Astrocyte (in vitro differentiated cells and primary cell): ENCODE results near the gene SMARCC2. TPM values are rescaled to one million over a fixed set of nuclear protein-coding genes. Genes with fewer than 3 reads are reported as not detected.

Source experiments
- DNase-seq: peaks from one replicate; pipeline ENCODE4 v3.0.0-alpha.2; 2010; ENCODE audit warnings: low read depth
- FAIRE-seq: peaks from 2 replicates; lab custom pipeline; 2011; peaks lifted over from hg19 to GRCh38; lab: Jason Lieb, UNC
- H2AFZ ChIP-seq: 2 replicates; pipeline ENCODE4 v1.6.0; 2012; ENCODE audit warnings: low read depth, low read length, inconsistent platforms
- H3K27ac ChIP-seq: 2 replicates; pipeline ENCODE4 v1.5.1; 2011; ENCODE audit warnings: low read depth, low read length, inconsistent platforms
- H3K27me3 ChIP-seq: 2 replicates; pipeline ENCODE4 v1.6.0; 2011; ENCODE audit warnings: low read length, inconsistent platforms; ENCODE audit not compliant: insufficient read depth
- H3K36me3 ChIP-seq: 2 replicates; pipeline ENCODE4 v1.5.1; 2011; ENCODE audit warnings: low read length, inconsistent platforms; ENCODE audit not compliant: insufficient read depth
- H3K4me1 ChIP-seq: 2 replicates; pipeline ENCODE4 v1.5.1; 2011; ENCODE audit warnings: low read length, inconsistent platforms; ENCODE audit not compliant: insufficient read depth
- H3K4me2 ChIP-seq: 2 replicates; pipeline ENCODE4 v1.6.0; 2012; ENCODE audit warnings: low read length, inconsistent platforms
- H3K4me3 ChIP-seq: 2 replicates; pipeline ENCODE4 v1.5.1; 2011; ENCODE audit warnings: low read depth, mild to moderate bottlenecking, low read length, inconsistent platforms; ENCODE audit not compliant: insufficient read depth
- H3K79me2 ChIP-seq: 2 replicates; pipeline ENCODE4 v1.6.0; 2012; ENCODE audit warnings: mild to moderate bottlenecking, low read length, inconsistent platforms; ENCODE audit not compliant: insufficient read depth
- H3K9ac ChIP-seq: 2 replicates; pipeline ENCODE4 v1.6.0; 2012; ENCODE audit warnings: mild to moderate bottlenecking, low read length, inconsistent platforms
- H3K9me3 ChIP-seq: 2 replicates; pipeline ENCODE4 v1.5.1; 2012; ENCODE audit warnings: low read depth, mild to moderate bottlenecking, low read length, inconsistent platforms; ENCODE audit not compliant: insufficient read depth
- H4K20me1 ChIP-seq: 2 replicates; pipeline ENCODE4 v1.6.0; 2012; ENCODE audit warnings: low read length, inconsistent platforms; ENCODE audit not compliant: insufficient read depth
- H3K27ac Mint-ChIP-seq: one replicate; pipeline ENCODE4 v1.8.0; 2021; ENCODE audit warnings: mild to moderate bottlenecking, mixed read lengths; ENCODE audit not compliant: unreplicated experiment
- H3K27me3 Mint-ChIP-seq: one replicate; pipeline ENCODE4 v1.8.0; 2021; ENCODE audit warnings: low read depth, mixed read lengths; ENCODE audit not compliant: unreplicated experiment
- H3K36me3 Mint-ChIP-seq: one replicate; pipeline ENCODE4 v1.8.0; 2021; ENCODE audit warnings: low read depth, mixed read lengths; ENCODE audit not compliant: unreplicated experiment
- H3K4me1 Mint-ChIP-seq: one replicate; pipeline ENCODE4 v1.8.0; 2021; ENCODE audit warnings: low read depth, mixed read lengths; ENCODE audit not compliant: unreplicated experiment
- H3K4me3 Mint-ChIP-seq: one replicate; pipeline ENCODE4 v1.8.0; 2021; ENCODE audit warnings: mild to moderate bottlenecking, moderate library complexity, mixed read lengths; ENCODE audit not compliant: unreplicated experiment
- H3K9me3 Mint-ChIP-seq: one replicate; pipeline ENCODE4 v1.8.0; 2021; ENCODE audit warnings: mild to moderate bottlenecking, mixed read lengths; ENCODE audit not compliant: unreplicated experiment
- CTCF ChIP-seq: IDR thresholded peaks from 2 replicates; pipeline ENCODE4 v1.5.1; 2011; ENCODE audit warnings: low read depth, mild to moderate bottlenecking, inconsistent platforms, low read length, moderate library complexity; ENCODE audit not compliant: insufficient read depth
- EZH2 ChIP-seq: IDR thresholded peaks from 2 replicates; pipeline ENCODE4 v1.6.1; 2012; ENCODE audit warnings: mild to moderate bottlenecking, low read length, inconsistent platforms; ENCODE audit not compliant: insufficient read depth
- total RNA-seq: library from RNA; stranded (reverse); gene quantifications from 2 replicates; pipeline ENCODE4 v1.2.1, GENCODE V29; 2021

The SMARCC2 gene
- total RNA-seq, 1 donor from 2014 or later: 57.6 TPM

GRCh38 chr12:56129942-56130495 is 59.3 kb downstream of the SMARCC2 start:
- Histone ChIP-seq H4K20me1 (peaks cover 19% of the 10 kb centered on the region), H3K9me3 (no peaks in the 10 kb centered on the region), H3K4me2 (peak overlapping the region; percentile 90), H3K79me2 (peaks cover 45% of the 10 kb centered on the region), H3K9ac (peak overlapping the region; percentile 84), H3K4me1 (peaks cover 13% of the 10 kb centered on the region), H3K36me3 (peaks cover 22% of the 10 kb centered on the region), H2AFZ (no peak overlapping the region), H3K27me3 (no peaks in the 10 kb centered on the region), H3K4me3 (no peak overlapping the region), H3K27ac (no peak overlapping the region)
- no peak for TF ChIP-seq EZH2
- TF ChIP-seq CTCF: no peak
- no peak for FAIRE-seq
- Mint-ChIP-seq H3K4me3 (peak overlapping the region; percentile 98), H3K36me3 (peaks cover 17% of the 10 kb centered on the region), H3K27ac (peak overlapping the region; percentile 8), H3K4me1 (peaks cover 22% of the 10 kb centered on the region), H3K27me3 (no peaks in the 10 kb centered on the region), H3K9me3 (no peaks in the 10 kb centered on the region)
- DNase-seq: no peak

- Histone ChIP-seq H3K4me2 (peak overlapping the region; percentile 90), H3K79me2 (peaks cover 45% of the 10 kb centered on the region), H3K4me3 (peak overlapping the region; percentile 81), H3K9ac (peak overlapping the region; percentile 84), H4K20me1 (peaks cover 19% of the 10 kb centered on the region), H3K27ac (peak overlapping the region; percentile 17), H3K36me3 (peaks cover 22% of the 10 kb centered on the region), H3K4me1 (peaks cover 13% of the 10 kb centered on the region), H3K9me3 (no peaks in the 10 kb centered on the region), H3K27me3 (no peaks in the 10 kb centered on the region), H2AFZ (peak overlapping the region; percentile 49)
- FAIRE-seq (no peak), DNase-seq (peak; percentile 31)
- H3K9me3 Mint-ChIP-seq: no peaks in the 10 kb centered on the region
- TF ChIP-seq EZH2: no peak
- TF ChIP-seq CTCF: no peak
- H3K27ac Mint-ChIP-seq: peak overlapping the region; percentile 63
- H3K27me3 Mint-ChIP-seq: no peaks in the 10 kb centered on the region
- H3K4me3 Mint-ChIP-seq: peak overlapping the region; percentile 98
- H3K36me3 Mint-ChIP-seq: peaks cover 17% of the 10 kb centered on the region
- H3K4me1 Mint-ChIP-seq: peaks cover 22% of the 10 kb centered on the region
These were observed 59.9 kb downstream of the SMARCC2 start for GRCh38 chr12:56129206-56129941.
